Panc1 (cell line): Measurements from ENCODE around the gene PRSS50. TPM values are rescaled to one million over a fixed set of nuclear protein-coding genes. Genes with fewer than 3 reads are reported as not detected.

ENCODE experiments used
- ATAC-seq: fragments of 200-7000 bp; cut with Tn5 transposase; 2 replicates; pipeline ENCODE4 v1.9.1; 2020; ENCODE audit warnings: mild to moderate bottlenecking, moderate library complexity
- BruUV-seq: library from RNA; stranded (reverse); fragments of 400-500 nt; replicated peaks from 2 replicates; lab custom pipeline; 2021; lab: Mats Ljungman, UMichigan
- CTCF ChIA-PET: fragments of 300-600 bp; sonication (Branson Sonifier 250); formaldehyde crosslinking; loops from one replicate; lab custom pipeline; 2022; ENCODE audit warnings: antibody characterized with exemption; lab: Charles Lee
- POLR2A ChIA-PET: fragments of 300-600 bp; sonication (Branson Sonifier 250); formaldehyde crosslinking; loops from one replicate; lab custom pipeline; 2022; ENCODE audit warnings: antibody characterized with exemption; lab: Charles Lee
- DNase-seq: peaks from one replicate; pipeline ENCODE4 v3.0.0-alpha.2; 2010; ENCODE audit warnings: low read depth, low spot score
- H3K27ac ChIP-seq: 2 replicates; pipeline ENCODE4 v1.5.1; 2011; ENCODE audit warnings: mild to moderate bottlenecking, low read length, inconsistent platforms
- H3K27me3 ChIP-seq: fragments of 200-500 bp; sonication (Bioruptor generic); 2 replicates; pipeline ENCODE4 v1.6.0; 2014; ENCODE audit warnings: low read length, inconsistent platforms; ENCODE audit not compliant: control insufficient read depth, insufficient read depth
- H3K36me3 ChIP-seq: fragments of 200-500 bp; sonication (Bioruptor generic); 2 replicates; pipeline ENCODE4 v1.5.1; 2014; ENCODE audit warnings: inconsistent platforms, mild to moderate bottlenecking, low read length, moderate library complexity; ENCODE audit not compliant: control insufficient read depth, insufficient read depth
- H3K4me1 ChIP-seq: 2 replicates; pipeline ENCODE4 v1.5.1; 2011; ENCODE audit warnings: inconsistent platforms, mild to moderate bottlenecking, low read length, moderate library complexity; ENCODE audit not compliant: control insufficient read depth, insufficient read depth
- H3K4me3 ChIP-seq, 2 experiments: 2 replicates each; pipeline ENCODE4 v1.5.1; 2011 to 2012; ENCODE audit warnings: low read depth in 2 of 2, low read length in 2 of 2, mild to moderate bottlenecking in 2 of 2, inconsistent platforms in 1 of 2, moderate library complexity in 1 of 2
- H3K9me3 ChIP-seq: fragments of 200-500 bp; sonication (Bioruptor generic); 2 replicates; pipeline ENCODE4 v1.5.1; 2014; ENCODE audit warnings: low read depth, mild to moderate bottlenecking, inconsistent platforms, low read length, moderate library complexity; ENCODE audit not compliant: control insufficient read depth, insufficient read depth
- CTCF ChIP-seq: fragments of 450-650 bp; IDR thresholded peaks from 2 replicates; pipeline ENCODE4 v1.5.1; 2017; ENCODE audit warnings: mild to moderate bottlenecking
- POLR2AphosphoS5 ChIP-seq: IDR thresholded peaks from 2 replicates; pipeline ENCODE4 v1.6.1; 2012; ENCODE audit warnings: mild to moderate bottlenecking, low read depth, low read length, moderate library complexity
- SIN3A ChIP-seq: IDR thresholded peaks from 2 replicates; pipeline ENCODE4 v1.6.1; 2012; ENCODE audit warnings: low read depth, mild to moderate bottlenecking, low read length, moderate library complexity, borderline replicate concordance; ENCODE audit not compliant: insufficient read depth
- TCF7L2 ChIP-seq: IDR thresholded peaks from 2 replicates; pipeline ENCODE4 v1.6.1; 2011; ENCODE audit warnings: mild to moderate bottlenecking, low read depth, low read length, inconsistent platforms
- in situ Hi-C: cut with HindIII; loops from 2 replicates; pipeline ENCODE4 v1.10.0; 2016; ENCODE audit warnings: low sequenced_read_pairs, low pct_unique_long_range_greater_than_20kb
- intact Hi-C: fragments of 100-400 bp; cut with micrococcal nuclease; formaldehyde crosslinking; loops from one replicate; pipeline ENCODE4 v1.10.0; 2022; ENCODE audit not compliant: unreplicated experiment
- total RNA-seq: library from RNA; stranded (reverse); gene quantifications from one replicate; pipeline ENCODE4 v1.2.1, GENCODE V29; 2021; ENCODE audit not compliant: unreplicated experiment
- TF ChIP-seq, protein P1 (sequence below), 2 experiments: IDR thresholded peaks; 2 replicates each; pipeline ENCODE4 v1.6.1; 2011 to 2012; ENCODE audit warnings: low read depth in 2 of 2, control low read depth in 1 of 2, low read length in 1 of 2, mild to moderate bottlenecking in 1 of 2, moderate library complexity in 1 of 2; ENCODE audit not compliant: insufficient read depth in 1 of 2

PRSS50 gene
- total RNA-seq, 1 experiment from 2014 or later, result 0.13 TPM

GRCh38 chr3:46685446-46685845 is 32.2 kb downstream of the PRSS50 start:
- intact Hi-C loops, result no loop called here
- no peak overlapping the region for H3K27ac ChIP-seq
- H3K36me3 ChIP-seq, result no peaks in the 10 kb centered on the region
- in situ Hi-C loops, result no loop called here
- ATAC-seq (no peak), DNase-seq (no peak)
- no peaks in the 10 kb centered on the region for H3K9me3 ChIP-seq
- H3K4me3 ChIP-seq, result no peak overlapping the region
- no peaks in the 10 kb centered on the region for H3K27me3 ChIP-seq
- no TSS peak for BruUV-seq
- CTCF ChIA-PET, result no interaction called here
- H3K4me1 ChIP-seq, result no peaks in the 10 kb centered on the region
- POLR2A ChIA-PET, result no interaction called here
- no peak for TF ChIP-seq TCF7L2
- TF ChIP-seq SIN3A, result no peak
- TF ChIP-seq POLR2AphosphoS5, result no peak
- TF ChIP-seq, protein P1, sequence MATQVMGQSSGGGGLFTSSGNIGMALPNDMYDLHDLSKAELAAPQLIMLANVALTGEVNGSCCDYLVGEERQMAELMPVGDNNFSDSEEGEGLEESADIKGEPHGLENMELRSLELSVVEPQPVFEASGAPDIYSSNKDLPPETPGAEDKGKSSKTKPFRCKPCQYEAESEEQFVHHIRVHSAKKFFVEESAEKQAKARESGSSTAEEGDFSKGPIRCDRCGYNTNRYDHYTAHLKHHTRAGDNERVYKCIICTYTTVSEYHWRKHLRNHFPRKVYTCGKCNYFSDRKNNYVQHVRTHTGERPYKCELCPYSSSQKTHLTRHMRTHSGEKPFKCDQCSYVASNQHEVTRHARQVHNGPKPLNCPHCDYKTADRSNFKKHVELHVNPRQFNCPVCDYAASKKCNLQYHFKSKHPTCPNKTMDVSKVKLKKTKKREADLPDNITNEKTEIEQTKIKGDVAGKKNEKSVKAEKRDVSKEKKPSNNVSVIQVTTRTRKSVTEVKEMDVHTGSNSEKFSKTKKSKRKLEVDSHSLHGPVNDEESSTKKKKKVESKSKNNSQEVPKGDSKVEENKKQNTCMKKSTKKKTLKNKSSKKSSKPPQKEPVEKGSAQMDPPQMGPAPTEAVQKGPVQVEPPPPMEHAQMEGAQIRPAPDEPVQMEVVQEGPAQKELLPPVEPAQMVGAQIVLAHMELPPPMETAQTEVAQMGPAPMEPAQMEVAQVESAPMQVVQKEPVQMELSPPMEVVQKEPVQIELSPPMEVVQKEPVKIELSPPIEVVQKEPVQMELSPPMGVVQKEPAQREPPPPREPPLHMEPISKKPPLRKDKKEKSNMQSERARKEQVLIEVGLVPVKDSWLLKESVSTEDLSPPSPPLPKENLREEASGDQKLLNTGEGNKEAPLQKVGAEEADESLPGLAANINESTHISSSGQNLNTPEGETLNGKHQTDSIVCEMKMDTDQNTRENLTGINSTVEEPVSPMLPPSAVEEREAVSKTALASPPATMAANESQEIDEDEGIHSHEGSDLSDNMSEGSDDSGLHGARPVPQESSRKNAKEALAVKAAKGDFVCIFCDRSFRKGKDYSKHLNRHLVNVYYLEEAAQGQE (IDR thresholded peaks at IDR 0.05; ENCODE audit: insufficient read depth in 1 of 2, low read depth in 2 of 2, low read length in 1 of 2), result no peak
- no peak for TF ChIP-seq CTCF

DNA sequence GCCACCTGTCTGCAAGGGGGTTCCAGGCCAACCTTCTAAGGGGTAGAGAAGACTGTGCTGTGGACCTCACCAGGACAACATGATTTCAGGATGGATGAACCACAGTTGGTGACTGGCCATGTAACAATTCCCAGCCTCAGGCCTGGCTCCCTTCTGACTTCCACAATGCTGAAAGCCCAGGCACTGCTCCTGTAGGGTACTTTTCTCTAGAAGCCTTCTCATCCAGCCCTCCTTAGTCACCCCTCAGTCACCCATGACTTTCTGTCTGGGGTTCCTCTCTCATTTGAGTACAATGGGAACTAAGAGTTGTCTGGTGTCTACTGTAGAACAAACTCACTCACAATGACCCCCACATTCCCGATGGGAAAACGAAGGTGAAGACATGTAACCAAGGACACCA is 32.8 kb downstream of the PRSS50 start:
- TF ChIP-seq TCF7L2 (no peak), CTCF (no peak), SIN3A (no peak), POLR2AphosphoS5 (no peak)
- TF ChIP-seq, protein P1 (IDR thresholded peaks at IDR 0.05; ENCODE audit: insufficient read depth in 1 of 2, low read depth in 2 of 2, low read length in 1 of 2), result no peak
- POLR2A ChIA-PET, result no interaction called here
- in situ Hi-C loops (no loop called here), intact Hi-C loops (no loop called here)
- Histone ChIP-seq H3K36me3 (no peaks in the 10 kb centered on the region), H3K27ac (no peak overlapping the region), H3K27me3 (no peaks in the 10 kb centered on the region), H3K4me3 (no peak overlapping the region), H3K9me3 (no peaks in the 10 kb centered on the region), H3K4me1 (no peaks in the 10 kb centered on the region)
- CTCF ChIA-PET, result no interaction called here
- ATAC-seq, result no peak
- no TSS peak for BruUV-seq
- no peak for DNase-seq
